ENCODE results near the gene HPCAL1.

DNA sequence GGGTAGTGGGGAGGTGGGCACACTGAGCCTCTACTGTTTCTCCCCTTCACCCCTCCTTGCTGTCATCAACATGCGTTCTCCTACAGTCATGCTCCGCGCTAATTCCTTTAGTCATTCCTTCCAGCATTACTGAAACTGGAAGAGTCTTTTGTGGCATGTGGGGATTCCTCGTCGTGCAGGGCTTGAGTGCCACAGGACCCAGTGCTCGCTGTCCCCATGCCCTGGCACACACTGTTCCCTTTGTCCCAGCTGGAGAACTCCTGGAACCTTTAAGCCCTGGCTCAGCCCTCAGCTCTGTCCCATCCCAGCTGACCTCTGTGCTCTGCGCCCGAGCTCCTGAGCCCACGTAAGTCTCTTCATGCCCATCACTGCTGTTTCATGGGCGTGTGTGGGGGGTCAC is 103.3 kb downstream of the HPCAL1 start:
- TF ChIP-seq, protein P1, sequence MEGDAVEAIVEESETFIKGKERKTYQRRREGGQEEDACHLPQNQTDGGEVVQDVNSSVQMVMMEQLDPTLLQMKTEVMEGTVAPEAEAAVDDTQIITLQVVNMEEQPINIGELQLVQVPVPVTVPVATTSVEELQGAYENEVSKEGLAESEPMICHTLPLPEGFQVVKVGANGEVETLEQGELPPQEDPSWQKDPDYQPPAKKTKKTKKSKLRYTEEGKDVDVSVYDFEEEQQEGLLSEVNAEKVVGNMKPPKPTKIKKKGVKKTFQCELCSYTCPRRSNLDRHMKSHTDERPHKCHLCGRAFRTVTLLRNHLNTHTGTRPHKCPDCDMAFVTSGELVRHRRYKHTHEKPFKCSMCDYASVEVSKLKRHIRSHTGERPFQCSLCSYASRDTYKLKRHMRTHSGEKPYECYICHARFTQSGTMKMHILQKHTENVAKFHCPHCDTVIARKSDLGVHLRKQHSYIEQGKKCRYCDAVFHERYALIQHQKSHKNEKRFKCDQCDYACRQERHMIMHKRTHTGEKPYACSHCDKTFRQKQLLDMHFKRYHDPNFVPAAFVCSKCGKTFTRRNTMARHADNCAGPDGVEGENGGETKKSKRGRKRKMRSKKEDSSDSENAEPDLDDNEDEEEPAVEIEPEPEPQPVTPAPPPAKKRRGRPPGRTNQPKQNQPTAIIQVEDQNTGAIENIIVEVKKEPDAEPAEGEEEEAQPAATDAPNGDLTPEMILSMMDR (IDR thresholded peaks at IDR 0.05), result no peak
- TF ChIP-seq POLR2A (IDR thresholded peaks at IDR 0.05), result no peak

Measured in lower leg skin (tissue), 3 donors.